ENCODE results near the gene CTAGE9. TPM values are rescaled to one million over a fixed set of nuclear protein-coding genes. Genes with fewer than 3 reads are reported as not detected.

CTAGE9 gene
- total RNA-seq, 1 donor from 2014 or later: not detected

- Histone ChIP-seq H3K27me3 (ENCODE audit: insufficient read depth, low read length) (no peaks in the 10 kb centered on the region), H3K4me2 (ENCODE audit: low read length) (no peak overlapping the region), H3K27ac (ENCODE audit: low read depth, low read length) (no peak overlapping the region), H2AFZ (ENCODE audit: low read depth, low read length) (no peak overlapping the region), H3K4me1 (ENCODE audit: insufficient read depth, low read length) (no peaks in the 10 kb centered on the region), H3K4me3 (ENCODE audit: insufficient read depth, low read depth, low read length) (no peak overlapping the region), H3K9ac (ENCODE audit: low read length) (no peak overlapping the region), H3K36me3 (ENCODE audit: insufficient read depth, low read length) (no peaks in the 10 kb centered on the region), H4K20me1 (ENCODE audit: insufficient read depth, low read length) (no peaks in the 10 kb centered on the region), H3K79me2 (ENCODE audit: insufficient read depth, low read length) (no peaks in the 10 kb centered on the region), H3K9me3 (ENCODE audit: insufficient read depth, low read depth, low read length) (no peaks in the 10 kb centered on the region)
- TF ChIP-seq CTCF (IDR thresholded peaks at IDR 0.05; ENCODE audit: insufficient read depth, low read depth, low read length): no peak
- TF ChIP-seq EZH2 (IDR thresholded peaks at IDR 0.05; ENCODE audit: insufficient read depth, low read length): no peak
- no peaks in the 10 kb centered on the region for H3K36me3 Mint-ChIP-seq (ENCODE audit: low read depth, unreplicated experiment)
- peaks cover 1% of the 10 kb centered on the region for H3K27me3 Mint-ChIP-seq (ENCODE audit: low read depth, unreplicated experiment)
- no peaks in the 10 kb centered on the region for H3K9me3 Mint-ChIP-seq (ENCODE audit: unreplicated experiment)
- no peak overlapping the region for H3K4me3 Mint-ChIP-seq (ENCODE audit: unreplicated experiment)
- no peaks in the 10 kb centered on the region for H3K4me1 Mint-ChIP-seq (ENCODE audit: low read depth, unreplicated experiment)
- DNase-seq (ENCODE audit: low read depth): no peak
- H3K27ac Mint-ChIP-seq (ENCODE audit: unreplicated experiment): no peak overlapping the region
- no peak for FAIRE-seq
Measured at GRCh38 chr6:131681585-131681984, 29.2 kb downstream of the CTAGE9 start.

DNA sequence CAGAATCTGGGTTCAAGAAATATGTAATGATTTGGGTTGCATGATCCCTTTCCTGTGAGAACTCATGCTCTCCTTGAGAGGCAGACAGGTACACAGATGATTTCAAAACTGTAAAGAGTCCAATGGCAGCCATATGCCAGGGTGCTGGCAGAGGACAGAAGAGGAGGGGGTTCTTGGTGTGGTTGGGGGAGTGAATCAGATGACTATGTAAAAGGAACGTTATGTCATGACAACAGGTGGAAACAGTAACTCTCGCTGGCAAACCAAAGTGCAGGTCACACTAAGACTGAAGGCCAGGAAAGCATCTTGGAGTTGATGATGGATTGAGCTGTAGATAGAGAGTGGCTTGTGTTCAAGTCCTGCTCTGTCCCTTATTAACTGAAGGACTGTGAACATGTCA, 29.9 kb downstream of the CTAGE9 start:
- no peaks in the 10 kb centered on the region for H3K9me3 ChIP-seq (ENCODE audit: insufficient read depth, low read depth, low read length)
- H3K9me3 Mint-ChIP-seq (ENCODE audit: unreplicated experiment): no peaks in the 10 kb centered on the region
- no peak overlapping the region for H3K27ac Mint-ChIP-seq (ENCODE audit: unreplicated experiment)
- H3K27me3 ChIP-seq (ENCODE audit: insufficient read depth, low read length): no peaks in the 10 kb centered on the region
- no peaks in the 10 kb centered on the region for H4K20me1 ChIP-seq (ENCODE audit: insufficient read depth, low read length)
- no peaks in the 10 kb centered on the region for H3K4me1 Mint-ChIP-seq (ENCODE audit: low read depth, unreplicated experiment)
- H3K79me2 ChIP-seq (ENCODE audit: insufficient read depth, low read length): no peaks in the 10 kb centered on the region
- H3K4me3 Mint-ChIP-seq (ENCODE audit: unreplicated experiment): no peak overlapping the region
- H3K36me3 Mint-ChIP-seq (ENCODE audit: low read depth, unreplicated experiment): no peaks in the 10 kb centered on the region
- no peaks in the 10 kb centered on the region for H3K4me1 ChIP-seq (ENCODE audit: insufficient read depth, low read length)
- FAIRE-seq (no peak), DNase-seq (ENCODE audit: low read depth) (no peak)
- peaks cover 1% of the 10 kb centered on the region for H3K27me3 Mint-ChIP-seq (ENCODE audit: low read depth, unreplicated experiment)
- no peak overlapping the region for H3K4me3 ChIP-seq (ENCODE audit: insufficient read depth, low read depth, low read length)
- no peaks in the 10 kb centered on the region for H3K36me3 ChIP-seq (ENCODE audit: insufficient read depth, low read length)
- H3K4me2 ChIP-seq (ENCODE audit: low read length): no peak overlapping the region
- TF ChIP-seq EZH2 (IDR thresholded peaks at IDR 0.05; ENCODE audit: insufficient read depth, low read length) (no peak), CTCF (IDR thresholded peaks at IDR 0.05; ENCODE audit: insufficient read depth, low read depth, low read length) (no peak)
- no peak overlapping the region for H3K9ac ChIP-seq (ENCODE audit: low read length)
- no peak overlapping the region for H3K27ac ChIP-seq (ENCODE audit: low read depth, low read length)
- H2AFZ ChIP-seq (ENCODE audit: low read depth, low read length): no peak overlapping the region

GRCh38 chr6:131678442-131678841, 32.4 kb downstream of the CTAGE9 start:
- Histone ChIP-seq H3K9me3 (ENCODE audit: insufficient read depth, low read depth, low read length) (no peaks in the 10 kb centered on the region), H3K4me3 (ENCODE audit: insufficient read depth, low read depth, low read length) (no peak overlapping the region), H3K27ac (ENCODE audit: low read depth, low read length) (no peak overlapping the region), H4K20me1 (ENCODE audit: insufficient read depth, low read length) (no peaks in the 10 kb centered on the region), H3K4me2 (ENCODE audit: low read length) (no peak overlapping the region), H3K4me1 (ENCODE audit: insufficient read depth, low read length) (no peaks in the 10 kb centered on the region), H3K36me3 (ENCODE audit: insufficient read depth, low read length) (no peaks in the 10 kb centered on the region), H3K79me2 (ENCODE audit: insufficient read depth, low read length) (no peaks in the 10 kb centered on the region), H3K9ac (ENCODE audit: low read length) (no peak overlapping the region), H3K27me3 (ENCODE audit: insufficient read depth, low read length) (no peaks in the 10 kb centered on the region), H2AFZ (ENCODE audit: low read depth, low read length) (no peak overlapping the region)
- Mint-ChIP-seq H3K4me1 (ENCODE audit: low read depth, unreplicated experiment) (no peaks in the 10 kb centered on the region), H3K4me3 (ENCODE audit: unreplicated experiment) (no peak overlapping the region), H3K27me3 (ENCODE audit: low read depth, unreplicated experiment) (peaks cover 1% of the 10 kb centered on the region), H3K27ac (ENCODE audit: unreplicated experiment) (no peak overlapping the region), H3K9me3 (ENCODE audit: unreplicated experiment) (no peaks in the 10 kb centered on the region), H3K36me3 (ENCODE audit: low read depth, unreplicated experiment) (no peaks in the 10 kb centered on the region)
- DNase-seq (ENCODE audit: low read depth) (no peak), FAIRE-seq (no peak)
- TF ChIP-seq EZH2 (IDR thresholded peaks at IDR 0.05; ENCODE audit: insufficient read depth, low read length): no peak
- no peak for TF ChIP-seq CTCF (IDR thresholded peaks at IDR 0.05; ENCODE audit: insufficient read depth, low read depth, low read length)
